ENCODE data around the gene ELK4.

GRCh38 chr1:205584732-205585131, 47.1 kb downstream of the ELK4 start:
- no peak for TF ChIP-seq POLR2AphosphoS5 (IDR thresholded peaks at IDR 0.05; ENCODE audit: low read depth, low read length)
- TF ChIP-seq REST (IDR thresholded peaks at IDR 0.05; ENCODE audit: insufficient read depth in 1 of 2, low read depth in 2 of 2, low read length in 2 of 2): no peak
- TF ChIP-seq TAF1 (IDR thresholded peaks at IDR 0.05; ENCODE audit: borderline replicate concordance, insufficient read depth, low read length): no peak
- no peak for TF ChIP-seq SIN3A (IDR thresholded peaks at IDR 0.05; ENCODE audit: borderline replicate concordance, insufficient read depth, low read length)
- TF ChIP-seq FOXP2 (optimal IDR thresholded peaks at IDR 0.05; ENCODE audit: borderline replicate concordance, extremely low read depth, extremely low read length, insufficient read depth): no peak
